K562 (cell line): Measurements from ENCODE around the gene RPL3. TPM values are rescaled to one million over a fixed set of nuclear protein-coding genes. Genes with fewer than 3 reads are reported as not detected.

Experiments used
- ATAC-seq: fragments of 200-7000 bp; cut with Tn5 transposase; 3 replicates; pipeline ENCODE4 v1.9.1; 2020; ENCODE audit warnings: moderate library complexity
- BruUV-seq: library from RNA; stranded (reverse); fragments of 400-500 nt; replicated peaks from 2 replicates; lab custom pipeline; 2021; lab: Mats Ljungman, UMichigan
- CTCF ChIA-PET: fragments of 300-600 bp; formaldehyde crosslinking; extraction: SDS; loops from one replicate; lab custom pipeline; 2021; ENCODE audit warnings: low intra/inter-chr PET ratio; lab: Yijun Ruan, JAX
- POLR2A ChIA-PET: fragments of 300-600, 350-650 bp; sonication (Branson Sonifier 250); formaldehyde crosslinking; extraction: SDS; loops from one replicate; lab custom pipeline; 2021; ENCODE audit warnings: antibody characterized with exemption, inconsistent platforms; lab: Yijun Ruan, JAX
- DNase-seq, 4 experiments: peaks; one replicate each; pipeline versions ENCODE4 v3.0.0 to v3.0.0-alpha.2; 2011 to 2018; ENCODE audit warnings: low spot score in 3 of 4, mixed read lengths in 3 of 4; ENCODE audit errors: extremely low read depth in 1 of 4
- FAIRE-seq: peaks from 2 replicates; lab custom pipeline; 2011; peaks lifted over from hg19 to GRCh38; lab: Jason Lieb, UNC
- H2AFZ ChIP-seq: 2 replicates; pipeline ENCODE4 v1.6.0; 2011; ENCODE audit warnings: low read depth, low read length, control low read depth, inconsistent platforms
- H3K27ac ChIP-seq: fragments of 200-600 bp; 3 replicates; pipeline ENCODE4 v1.8.0; 2011; ENCODE audit warnings: low read depth, mild to moderate bottlenecking, control low read depth, inconsistent platforms, low read length, moderate library complexity, mixed read lengths; ENCODE audit errors: extremely low read depth
- H3K27me3 ChIP-seq, 2 experiments: fragments of 300-600 bp in 1 of 2; 2 replicates in 1 of 2; 3 replicates in 1 of 2; pipeline versions ENCODE4 v1.6.0 to v1.8.0; 2011; ENCODE audit warnings: inconsistent platforms in 2 of 2, low read length in 2 of 2, mild to moderate bottlenecking in 1 of 2, mixed read lengths in 1 of 2, moderate library complexity in 1 of 2; ENCODE audit not compliant: control insufficient read depth in 2 of 2, insufficient read depth in 2 of 2
- H3K36me3 ChIP-seq: fragments of 300-600 bp; 3 replicates; pipeline ENCODE4 v1.8.0; 2011; ENCODE audit warnings: mild to moderate bottlenecking, low read length, inconsistent platforms; ENCODE audit not compliant: control insufficient read depth, insufficient read depth
- H3K4me1 ChIP-seq, 2 experiments: fragments of 200-600 bp in 1 of 2; replicated peaks in 1 of 2; 2 replicates in 1 of 2; 3 replicates in 1 of 2; pipeline versions ENCODE4 v1.5.1 to v1.8.0; 2011; ENCODE audit warnings: inconsistent platforms in 2 of 2, low read length in 2 of 2, mild to moderate bottlenecking in 1 of 2, mixed read lengths in 1 of 2, moderate library complexity in 1 of 2; ENCODE audit not compliant: control insufficient read depth in 2 of 2, insufficient read depth in 2 of 2
- H3K4me2 ChIP-seq: 2 replicates; pipeline ENCODE4 v1.6.1; 2011; ENCODE audit warnings: low read length, control low read depth, inconsistent platforms, mixed read lengths; ENCODE audit not compliant: insufficient read depth
- H3K4me3 ChIP-seq: fragments of 200-600 bp; sonication (generic), shearing (Covaris generic); 2 replicates; pipeline ENCODE4 v1.5.1; 2016; ENCODE audit warnings: control low read depth, inconsistent platforms
- H3K79me2 ChIP-seq: fragments of 200-600 bp; 3 replicates; pipeline ENCODE4 v1.8.0; 2011; ENCODE audit warnings: low read length, inconsistent platforms; ENCODE audit not compliant: control insufficient read depth, insufficient read depth
- H3K9ac ChIP-seq, 2 experiments: 2 replicates each; pipeline versions ENCODE4 v1.6.0 to v1.6.1; 2011; ENCODE audit warnings: low read depth in 2 of 2, low read length in 2 of 2, control low read depth in 1 of 2, inconsistent platforms in 1 of 2, mild to moderate bottlenecking in 1 of 2, mixed read lengths in 1 of 2; ENCODE audit not compliant: insufficient read depth in 1 of 2
- H3K9me1 ChIP-seq: one replicate; pipeline ENCODE4 v1.6.0; 2011; ENCODE audit warnings: inconsistent platforms, mild to moderate bottlenecking, low read length, moderate library complexity; ENCODE audit not compliant: control insufficient read depth, insufficient read depth
- H3K9me3 ChIP-seq: replicated peaks from 2 replicates; pipeline ENCODE4 v1.5.1; 2011; ENCODE audit warnings: low read depth, low read length, inconsistent platforms; ENCODE audit not compliant: control insufficient read depth, insufficient read depth
- H4K20me1 ChIP-seq: replicated peaks from 2 replicates; pipeline ENCODE4 v1.6.1; 2011; ENCODE audit warnings: low read length, inconsistent platforms, mixed read lengths; ENCODE audit not compliant: control insufficient read depth, insufficient read depth
- ATF3 ChIP-seq, 2 experiments: fragments of 450-650 bp in 1 of 2; sonication (generic) in 1 of 2; formaldehyde crosslinking in 1 of 2; IDR thresholded peaks in 1 of 2; conservative IDR thresholded peaks in 1 of 2; 2 replicates each; pipeline versions ENCODE4 v1.6.1 to v1.8.1; 2016 to 2023; ENCODE audit warnings: mild to moderate bottlenecking in 2 of 2, moderate library complexity in 2 of 2, inconsistent platforms in 1 of 2, missing genetic modification reagents in 1 of 2
- ATF7 ChIP-seq: fragments of 450-650 bp; IDR thresholded peaks from 2 replicates; pipeline ENCODE4 v1.7.1; 2014; ENCODE audit warnings: mild to moderate bottlenecking, moderate library complexity
- CEBPB ChIP-seq: fragments of 450-650 bp; IDR thresholded peaks from 2 replicates; pipeline ENCODE4 v1.6.1; 2016; ENCODE audit warnings: missing genetic modification characterization, missing compliant biosample characterization
- CEBPG ChIP-seq, 3 experiments: fragments of 200-800 bp in 1 of 3; sonication (Bioruptor generic) in 1 of 3; sonication (generic) in 1 of 3; formaldehyde crosslinking in 1 of 3; IDR thresholded peaks in 2 of 3; conservative IDR thresholded peaks in 1 of 3; 2 replicates each; pipeline versions ENCODE4 v1.6.1 to v1.8.0; 2016 to 2022; ENCODE audit warnings: missing compliant biosample characterization in 2 of 3, missing genetic modification characterization in 2 of 3, mild to moderate bottlenecking in 1 of 3, missing genetic modification reagents in 1 of 3
- MNT ChIP-seq, 2 experiments: fragments of 450-650 bp; conservative IDR thresholded peaks; 2 replicates each; pipeline ENCODE4 v1.6.1; 2017; ENCODE audit warnings: mild to moderate bottlenecking in 2 of 2, moderate library complexity in 2 of 2
- NCOR1 ChIP-seq: fragments of 450-650 bp; IDR thresholded peaks from 2 replicates; pipeline ENCODE4 v1.6.1; 2016; ENCODE audit warnings: mild to moderate bottlenecking, moderate library complexity
- RAD51 ChIP-seq: fragments of 450-650 bp; IDR thresholded peaks from 2 replicates; pipeline ENCODE4 v1.7.1; 2016; ENCODE audit warnings: low read depth, mild to moderate bottlenecking, borderline replicate concordance
- SLC30A9 ChIP-seq: fragments of 250-450 bp; sonication (Bioruptor Pico); IDR thresholded peaks from 2 replicates; pipeline ENCODE4 v1.8.0; 2022; ENCODE audit warnings: mild to moderate bottlenecking, moderate library complexity
- SRSF3 ChIP-seq: fragments of 200-400 bp; formaldehyde crosslinking; IDR thresholded peaks from 2 replicates; pipeline ENCODE4 v1.6.1; 2016; ENCODE audit warnings: mild to moderate bottlenecking, low read length, moderate library complexity; ENCODE audit not compliant: insufficient read depth
- TBP ChIP-seq: optimal IDR thresholded peaks from 2 replicates; pipeline ENCODE3; 2011; ENCODE audit warnings: low read depth, low read length, improper control_type of control experiment
- ZBTB5 ChIP-seq: fragments of 450-650 bp; IDR thresholded peaks from 2 replicates; pipeline ENCODE4 v1.6.1; 2017; ENCODE audit warnings: antibody characterized with exemption
- ZFP36 ChIP-seq: fragments of 150-350 bp; IDR thresholded peaks from 2 replicates; pipeline ENCODE4 v1.6.1; 2018; ENCODE audit warnings: low read length, low read depth; ENCODE audit not compliant: partially characterized antibody
- ZNF263 ChIP-seq: sonication (generic); formaldehyde crosslinking; IDR thresholded peaks from 2 replicates; pipeline ENCODE4 v1.8.0; 2022; ENCODE audit warnings: mild to moderate bottlenecking, missing genetic modification reagents, borderline replicate concordance
- WGBS: fragments of 100-300 bp; shearing (Covaris generic); methylation state at CpG from one replicate; pipeline ENCODE4 v1.1.6; 2016; ENCODE audit warnings: low coverage, mixed read lengths; ENCODE audit not compliant: insufficient coverage; ENCODE audit errors: missing lambda C conversion rate; 5-methylcytosine and 5-hydroxymethylcytosine counted together
- in situ Hi-C: fragments of 300-500 bp; cut with MboI; formaldehyde crosslinking; loops from 4 replicates; pipeline ENCODE4 v1.15.0; 2018; ENCODE audit warnings: inconsistent platforms, mixed read lengths
- intact Hi-C: fragments of 100-400 bp; cut with micrococcal nuclease; formaldehyde crosslinking; loops from 2 replicates; pipeline ENCODE4 v1.14.2; 2022
- polyA plus RNA-seq, 8 experiments: library from polyadenylated mRNA; depleted of rRNA in 4 of 8; stranded (reverse) in 5 of 8; unstranded in 3 of 8; fragments of >200 nt; fragmentation: Nextera tagmentation in 2 of 8; fragmentation: Illumina TruSeq in 1 of 8; extraction: Ambion mirVana in 2 of 8; extraction: Trizol in 1 of 8; gene quantifications; 2 replicates each; pipeline versions ENCODE4 v1.2.1 to v1.2.3, GENCODE V29; 2011 to 2014; ENCODE audit warnings: inconsistent platforms in 1 of 8, missing spikeins in 1 of 8
- total RNA-seq, 7 experiments: library from RNA; depleted of rRNA in 6 of 7; stranded (reverse); fragments of >200 nt in 6 of 7; fragmentation: Illumina TruSeq in 2 of 7; extraction: Trizol in 2 of 7; gene quantifications; 2 replicates each; pipeline versions ENCODE4 v1.2.1 to v1.2.3, GENCODE V29; 2011 to 2021; ENCODE audit warnings: low replicate concordance in 1 of 7

Gene RPL3
- total and polyA plus RNA-seq, 9 of the 15 experiments (the other 6 are each of a cell fraction or from before 2014, with no cell fraction given): 1,624 to 4,066 (median 2,565) TPM

- TF ChIP-seq MNT (conservative IDR thresholded peaks at IDR 0.05) (no peak), TBP (peak; percentile 9), NCOR1 (no peak), ZBTB5 (no peak), SRSF3 (no peak), ZFP36 (no peak)
Observed at GRCh38 chr22:39349506-39349966, 30.1 kb upstream of the RPL3 start (continued).

GRCh38 chr22:39348909-39349505 lies 29.6 kb upstream of the RPL3 start:
- Histone ChIP-seq H3K9me1 (no peaks in the 10 kb centered on the region), H3K4me3 (peak overlapping the region; percentile 46), H3K79me2 (peaks cover 6% of the 10 kb centered on the region; the same call in 1 of the 3 replicates), H3K9me3 (no peaks in the 10 kb centered on the region), H2AFZ (peak overlapping the region; percentile 93), H3K4me2 (peak overlapping the region; percentile 75), H3K27me3 (no peaks in the 10 kb centered on the region), H3K4me1 (peaks cover 11 to 34% of the 10 kb centered on the region in 2 experiments; a peak in 4 of 5 replicates), H3K36me3 (no peaks in the 10 kb centered on the region), H3K27ac (no peak overlapping the region), H3K9ac (peak overlapping the region; percentile 61 to 91), H4K20me1 (no peaks in the 10 kb centered on the region)
- no peak for ATAC-seq
- intact Hi-C loops: no loop called here
- DNase-seq: no peak
- 55% methylated on average over 4 of the region's 11 CpGs for WGBS
- BruUV-seq: no TSS peak
- ChIA-PET CTCF (interaction anchor here (0.5 kb wide), 1 partner anchor 17 kb away, joined by 3 read pairs; no protein-coding TSS in a partner anchor), POLR2A (interaction anchor here (0.6 to 2.0 kb wide), 4 partner anchors 10 to 123 kb away, joined by 3 to 10 read pairs (median 4); no protein-coding TSS in a partner anchor)
- TF ChIP-seq CEBPB (tag) (peak; percentile 94), ZNF263 (CRISPR knock-in tag) (peak; percentile 78; the same call in 1 of the 2 replicates), ATF3 (IDR thresholded peaks at IDR 0.05) (peak; percentile 63; the same call in 1 of the 2 replicates), ATF3 (CRISPR knock-in tag; conservative IDR thresholded peaks at IDR 0.05) (no peak), ATF7 (peak; percentile 35), RAD51 (no peak), SLC30A9 (CRISPR knock-in tag) (no peak), CEBPG (CRISPR knock-in tag; IDR thresholded peaks at IDR 0.05) (peak; percentile 80), CEBPG (tag; conservative IDR thresholded peaks at IDR 0.05 in 1 of 2, IDR thresholded peaks at IDR 0.05 in 1 of 2) (peak; percentile 42 to 85; a peak in 3 of 4 replicates)
- in situ Hi-C loops: no loop called here
- FAIRE-seq: no peak
